ENCODE measurements around the gene RNASEH2B.

- TF ChIP-seq CTCF (conservative IDR thresholded peaks at IDR 0.05 in 1 of 2, IDR thresholded peaks at IDR 0.05 in 1 of 2; ENCODE audit: extremely low read depth in 1 of 2, insufficient read depth in 1 of 2, low read depth in 1 of 2, low read length in 2 of 2) (no peak), EZH2 (IDR thresholded peaks at IDR 0.05; ENCODE audit: borderline replicate concordance, low read length) (no peak)
These were observed 7.9 kb upstream of the RNASEH2B start for GRCh38 chr13:50901701-50902100.

All from mammary epithelial cell (primary cell).